ENCODE results near the gene OLFML2A.

DNA sequence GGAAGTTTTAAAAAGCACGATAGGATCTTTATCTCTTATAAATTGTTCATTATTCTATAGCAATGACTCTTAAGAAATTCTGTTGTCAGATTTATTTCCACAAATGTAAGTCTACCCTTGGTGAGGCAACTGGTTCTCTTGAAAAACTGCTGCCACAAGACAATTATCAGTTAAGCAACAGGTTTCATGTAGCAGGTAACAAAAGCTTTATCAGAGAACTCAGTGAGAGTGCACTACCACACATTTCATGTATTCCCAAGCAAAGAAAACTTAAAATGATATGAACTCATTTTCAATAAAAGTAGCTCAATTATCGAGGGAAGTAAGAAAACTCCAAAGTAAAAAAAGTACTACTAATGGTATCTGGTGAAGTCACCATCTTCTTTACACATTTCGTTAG is 15.2 kb upstream of the OLFML2A start:
- TF ChIP-seq, protein P1, sequence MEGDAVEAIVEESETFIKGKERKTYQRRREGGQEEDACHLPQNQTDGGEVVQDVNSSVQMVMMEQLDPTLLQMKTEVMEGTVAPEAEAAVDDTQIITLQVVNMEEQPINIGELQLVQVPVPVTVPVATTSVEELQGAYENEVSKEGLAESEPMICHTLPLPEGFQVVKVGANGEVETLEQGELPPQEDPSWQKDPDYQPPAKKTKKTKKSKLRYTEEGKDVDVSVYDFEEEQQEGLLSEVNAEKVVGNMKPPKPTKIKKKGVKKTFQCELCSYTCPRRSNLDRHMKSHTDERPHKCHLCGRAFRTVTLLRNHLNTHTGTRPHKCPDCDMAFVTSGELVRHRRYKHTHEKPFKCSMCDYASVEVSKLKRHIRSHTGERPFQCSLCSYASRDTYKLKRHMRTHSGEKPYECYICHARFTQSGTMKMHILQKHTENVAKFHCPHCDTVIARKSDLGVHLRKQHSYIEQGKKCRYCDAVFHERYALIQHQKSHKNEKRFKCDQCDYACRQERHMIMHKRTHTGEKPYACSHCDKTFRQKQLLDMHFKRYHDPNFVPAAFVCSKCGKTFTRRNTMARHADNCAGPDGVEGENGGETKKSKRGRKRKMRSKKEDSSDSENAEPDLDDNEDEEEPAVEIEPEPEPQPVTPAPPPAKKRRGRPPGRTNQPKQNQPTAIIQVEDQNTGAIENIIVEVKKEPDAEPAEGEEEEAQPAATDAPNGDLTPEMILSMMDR (IDR thresholded peaks at IDR 0.05) = no peak
- TF ChIP-seq POLR2A (IDR thresholded peaks at IDR 0.05) = no peak

Measured in upper lobe of left lung (tissue), 4 donors.